Measurements from ENCODE around the gene TMEM120A. TPM values are rescaled to one million over a fixed set of nuclear protein-coding genes. Genes with fewer than 3 reads are reported as not detected.
"Not testable (repeated sequence)": the region's sequence is repeated elsewhere in the genome, so short reads cannot be mapped to it uniquely, and the experiment has no call there.

The TMEM120A gene
- total RNA-seq, result 10.9 TPM

- no peaks in the 10 kb centered on the region for H3K27me3 ChIP-seq (ENCODE audit: insufficient read depth, low read length)
- H3K4me3 ChIP-seq (ENCODE audit: low read length), result peak within 1 kb of the TSS; percentile 85
- H3K9me3 ChIP-seq (ENCODE audit: low read depth, low read length), result no peaks in the 10 kb centered on the region
- peaks cover 32% of the 10 kb centered on the region for H3K4me1 ChIP-seq (ENCODE audit: insufficient read depth, low read length)
These were observed at the start of gene TMEM120A for GRCh38 chr7:75994388-75995051. TSS of gene TMEM120A (minus strand) at chr7:75994595. CDS start at chr7:75994570, 25 bp downstream.

GRCh38 chr7:76040126-76040525, 45.7 kb upstream of the TMEM120A start:
- Histone ChIP-seq H3K4me1 (ENCODE audit: insufficient read depth, low read length) (peaks cover 9% of the 10 kb centered on the region), H3K4me3 (ENCODE audit: low read length) (no peak overlapping the region), H3K9me3 (ENCODE audit: low read depth, low read length) (no peaks in the 10 kb centered on the region), H3K27me3 (ENCODE audit: insufficient read depth, low read length) (no peaks in the 10 kb centered on the region)

GRCh38 chr7:76037310-76037709, 42.9 kb upstream of the TMEM120A start:
- no peaks in the 10 kb centered on the region for H3K9me3 ChIP-seq (ENCODE audit: low read depth, low read length)
- H3K4me3 ChIP-seq (ENCODE audit: low read length), result no peak overlapping the region
- H3K4me1 ChIP-seq (ENCODE audit: insufficient read depth, low read length), result no peaks in the 10 kb centered on the region
- H3K27me3 ChIP-seq (ENCODE audit: insufficient read depth, low read length), result no peaks in the 10 kb centered on the region

GRCh38 chr7:76031964-76032363, 37.6 kb upstream of the TMEM120A start:
- no peaks in the 10 kb centered on the region for H3K9me3 ChIP-seq (ENCODE audit: low read depth, low read length)
- H3K4me3 ChIP-seq (ENCODE audit: low read length), result no peak overlapping the region
- no peaks in the 10 kb centered on the region for H3K4me1 ChIP-seq (ENCODE audit: insufficient read depth, low read length)
- H3K27me3 ChIP-seq (ENCODE audit: insufficient read depth, low read length), result no peaks in the 10 kb centered on the region

- H3K4me3 ChIP-seq (ENCODE audit: low read length); H3K9me3 ChIP-seq (ENCODE audit: low read depth, low read length); H3K4me1 ChIP-seq (ENCODE audit: insufficient read depth, low read length); H3K27me3 ChIP-seq (ENCODE audit: insufficient read depth, low read length): not testable (repeated sequence)
These were observed 35.3 kb upstream of the TMEM120A start for GRCh38 chr7:76029682-76030081.

GRCh38 chr7:76023002-76023401, 28.6 kb upstream of the TMEM120A start:
- H3K27me3 ChIP-seq (ENCODE audit: insufficient read depth, low read length), result no peaks in the 10 kb centered on the region
- no peaks in the 10 kb centered on the region for H3K9me3 ChIP-seq (ENCODE audit: low read depth, low read length)
- peaks cover 30% of the 10 kb centered on the region for H3K4me1 ChIP-seq (ENCODE audit: insufficient read depth, low read length)
- no peak overlapping the region for H3K4me3 ChIP-seq (ENCODE audit: low read length)

GRCh38 chr7:76022026-76022780, 27.8 kb upstream of the TMEM120A start:
- H3K9me3 ChIP-seq (ENCODE audit: low read depth, low read length), result no peaks in the 10 kb centered on the region
- no peaks in the 10 kb centered on the region for H3K27me3 ChIP-seq (ENCODE audit: insufficient read depth, low read length)
- peaks cover 30% of the 10 kb centered on the region for H3K4me1 ChIP-seq (ENCODE audit: insufficient read depth, low read length)
- no peak overlapping the region for H3K4me3 ChIP-seq (ENCODE audit: low read length)

GRCh38 chr7:76020031-76020714, 25.8 kb upstream of the TMEM120A start:
- no peaks in the 10 kb centered on the region for H3K27me3 ChIP-seq (ENCODE audit: insufficient read depth, low read length)
- H3K4me1 ChIP-seq (ENCODE audit: insufficient read depth, low read length), result peaks cover 30% of the 10 kb centered on the region
- no peak overlapping the region for H3K4me3 ChIP-seq (ENCODE audit: low read length)
- no peaks in the 10 kb centered on the region for H3K9me3 ChIP-seq (ENCODE audit: low read depth, low read length)

- H3K4me3 ChIP-seq (ENCODE audit: low read length); H3K27me3 ChIP-seq (ENCODE audit: insufficient read depth, low read length); H3K9me3 ChIP-seq (ENCODE audit: low read depth, low read length): not testable (repeated sequence)
- peaks cover 28% of the 10 kb centered on the region for H3K4me1 ChIP-seq (ENCODE audit: insufficient read depth, low read length)
These were observed 24.1 kb upstream of the TMEM120A start for GRCh38 chr7:76018520-76018919.

GRCh38 chr7:76016191-76016947, 22.0 kb upstream of the TMEM120A start:
- peaks cover 11% of the 10 kb centered on the region for H3K4me1 ChIP-seq (ENCODE audit: insufficient read depth, low read length)
- H3K4me3 ChIP-seq (ENCODE audit: low read length), result no peak overlapping the region
- no peaks in the 10 kb centered on the region for H3K27me3 ChIP-seq (ENCODE audit: insufficient read depth, low read length)
- H3K9me3 ChIP-seq (ENCODE audit: low read depth, low read length), result no peaks in the 10 kb centered on the region

GRCh38 chr7:76011442-76011861, 17.1 kb upstream of the TMEM120A start:
- Histone ChIP-seq H3K27me3 (ENCODE audit: insufficient read depth, low read length) (no peaks in the 10 kb centered on the region), H3K9me3 (ENCODE audit: low read depth, low read length) (no peaks in the 10 kb centered on the region), H3K4me3 (ENCODE audit: low read length) (no peak overlapping the region), H3K4me1 (ENCODE audit: insufficient read depth, low read length) (peaks cover 26% of the 10 kb centered on the region)

- no peak overlapping the region for H3K4me3 ChIP-seq (ENCODE audit: low read length)
- H3K9me3 ChIP-seq (ENCODE audit: low read depth, low read length), result no peaks in the 10 kb centered on the region
- peaks cover 26% of the 10 kb centered on the region for H3K4me1 ChIP-seq (ENCODE audit: insufficient read depth, low read length)
- no peaks in the 10 kb centered on the region for H3K27me3 ChIP-seq (ENCODE audit: insufficient read depth, low read length)
These were observed 15.5 kb upstream of the TMEM120A start for GRCh38 chr7:76009672-76010600.

- H3K27me3 ChIP-seq (ENCODE audit: insufficient read depth, low read length), result no peaks in the 10 kb centered on the region
- H3K4me3 ChIP-seq (ENCODE audit: low read length), result no peak overlapping the region
- peaks cover 26% of the 10 kb centered on the region for H3K4me1 ChIP-seq (ENCODE audit: insufficient read depth, low read length)
- no peaks in the 10 kb centered on the region for H3K9me3 ChIP-seq (ENCODE audit: low read depth, low read length)
These were observed 13.8 kb upstream of the TMEM120A start for GRCh38 chr7:76008156-76008687.

GRCh38 chr7:76005004-76005403, 10.6 kb upstream of the TMEM120A start:
- not testable (repeated sequence) for H3K4me3 ChIP-seq (ENCODE audit: low read length); H3K9me3 ChIP-seq (ENCODE audit: low read depth, low read length); H3K27me3 ChIP-seq (ENCODE audit: insufficient read depth, low read length)
- peaks cover 20% of the 10 kb centered on the region for H3K4me1 ChIP-seq (ENCODE audit: insufficient read depth, low read length)
